ENCODE data around the gene ABCC3. TPM values are rescaled to one million over a fixed set of nuclear protein-coding genes. Genes with fewer than 3 reads are reported as not detected.
A peak's percentile ranks its signal among the peaks of the same experiment; 100 is the strongest.

Gene ABCC3
- total and polyA plus RNA-seq, 2 of the 8 experiments (the other 6 are each of a cell fraction or from before 2014, with no cell fraction given), result 0.35 to 0.37 TPM

GRCh38 chr17:50596191-50597037 lies 38.3 kb upstream of the ABCC3 start:
- Histone ChIP-seq H3K79me1 (ENCODE audit: low read depth, low read length) (no peaks in the 10 kb centered on the region), H3K9me3 (ENCODE audit: insufficient read depth in 2 of 2, low read depth in 1 of 2, low read length in 1 of 2) (no peaks in the 10 kb centered on the region), H2BK12ac (ENCODE audit: low read depth, low read length) (0 out of 2 replicates have a peak overlapping the region, but pooled peaks have one; percentile 17), H3K14ac (ENCODE audit: insufficient read length) (no peak overlapping the region), H4K20me1 (replicated peaks in 1 of 2; ENCODE audit: control insufficient read depth in 1 of 2, insufficient read depth in 2 of 2, low read length in 2 of 2) (peaks cover 2 to 3% of the 10 kb centered on the region in 2 experiments), H3K4me1 (replicated peaks in 1 of 4; ENCODE audit: control insufficient read depth in 3 of 4, insufficient read depth in 4 of 4, low read length in 3 of 4) (peaks cover 0 to 12% (median 7%) of the 10 kb centered on the region in 4 experiments; a peak in 6 of 7 replicates), H4K91ac (replicated peaks; ENCODE audit: insufficient read length, low read length) (no peak overlapping the region), H3K27ac (ENCODE audit: low read depth, low read length) (no peak overlapping the region), H3K79me2 (ENCODE audit: control insufficient read depth in 1 of 2, insufficient read depth in 2 of 2, low read length in 2 of 2) (no peaks in the 10 kb centered on the region), H3K4me2 (ENCODE audit: insufficient read depth in 1 of 2, low read depth in 2 of 2, low read length in 2 of 2) (no peak overlapping the region), H3K27me3 (replicated peaks in 1 of 4; ENCODE audit: control insufficient read depth in 3 of 4, extremely low read depth in 1 of 4, insufficient read depth in 3 of 4, low read length in 3 of 4) (no peaks in the 10 kb centered on the region; a peak in 1 of 7 replicates), H3K36me3 (ENCODE audit: control insufficient read depth in 2 of 4, insufficient read depth in 4 of 4, low read length in 3 of 4) (no peaks in the 10 kb centered on the region), H3K56ac (replicated peaks; ENCODE audit: insufficient read length, low read depth, low read length) (no peak overlapping the region), H2AFZ (ENCODE audit: low read length) (no peak overlapping the region), H3K23ac (ENCODE audit: insufficient read length) (no peak overlapping the region), H2BK20ac (ENCODE audit: low read length) (no peak overlapping the region), H3K9ac (replicated peaks in 1 of 4; ENCODE audit: extremely low read depth in 1 of 4, low read depth in 3 of 4, low read length in 3 of 4) (no peak overlapping the region), H2BK15ac (ENCODE audit: low read length) (no peak overlapping the region), H3K4me3 (ENCODE audit: extremely low read depth in 1 of 4, insufficient read depth in 2 of 4, low read depth in 3 of 4, low read length in 4 of 4) (no peak overlapping the region), H3K18ac (ENCODE audit: extremely low read depth, low read length) (no peak overlapping the region; the same call in 1 of the 2 replicates), H4K5ac (ENCODE audit: insufficient read length, low read depth, low read length) (no peak overlapping the region), H2AK5ac (ENCODE audit: low read depth, low read length) (no peak overlapping the region), H3K23me2 (ENCODE audit: low read depth, low read length) (no peaks in the 10 kb centered on the region), H3K4ac (replicated peaks; ENCODE audit: insufficient read length, low read depth, low read length) (no peak overlapping the region), H2BK120ac (replicated peaks; ENCODE audit: low read depth, low read length) (no peak overlapping the region), H4K8ac (ENCODE audit: extremely low read depth, insufficient read depth, low read length) (peak overlapping the region; percentile 58), H2BK5ac (ENCODE audit: low read depth, low read length) (no peak overlapping the region)
- WGBS, 2 experiments (ENCODE audit: extremely low coverage in 1 of 2, insufficient coverage in 1 of 2, insufficient read length in 1 of 2, insufficient replicate concordance in 2 of 2, low coverage in 1 of 2, low lambda C conversion rate in 2 of 2, missing lambda C conversion rate in 1 of 2), result 52% methylated on average over 31 of the region's 34 CpGs; no CpG with 5 or more reads in 1 of the 2 experiments
- ChIA-PET POLR2A (ENCODE audit: partially characterized antibody) (interaction anchor here (1.1 kb wide), 1 partner anchor 10 kb away, joined by 4 read pairs; no protein-coding TSS in a partner anchor), CTCF (ENCODE audit: partially characterized antibody) (interaction anchor here (0.7 to 6.4 kb wide), 19 partner anchors 9 to 120 kb away, joined by 3 to 49 read pairs (median 4); no protein-coding TSS in a partner anchor)
- FAIRE-seq, result no peak
- DNase-seq (ENCODE audit: low read depth in 1 of 2, low spot score in 2 of 2), result peak; percentile 38 to 88
- TF ChIP-seq RAD21 (IDR thresholded peaks at IDR 0.05 in 1 of 2, conservative IDR thresholded peaks at IDR 0.05 in 1 of 2; ENCODE audit: low read depth in 2 of 2, low read length in 2 of 2) (peak; percentile 37 to 68), RXRA (IDR thresholded peaks at IDR 0.05; ENCODE audit: insufficient read depth, low read depth, low read length) (no peak), CEBPB (IDR thresholded peaks at IDR 0.05; ENCODE audit: low read depth, low read length) (no peak), RNF2 (IDR thresholded peaks at IDR 0.05; ENCODE audit: borderline replicate concordance, low read depth, low read length, missing control alignments, poor library complexity, severe bottlenecking) (no peak), CTCF (IDR thresholded peaks at IDR 0.05; ENCODE audit: control extremely low read depth in 1 of 3, insufficient read depth in 1 of 3, low read depth in 1 of 3, low read length in 3 of 3) (peak; percentile 74 to 83 (median 79)), PHF8 (conservative IDR thresholded peaks at IDR 0.05; ENCODE audit: low read depth, low read length) (no peak), CREB1 (IDR thresholded peaks at IDR 0.05) (peak; percentile 33; the same call in 1 of the 2 replicates)

Measured in H1 (cell line).